Neural progenitor cell (in vitro differentiated cells): Measurements from ENCODE around the gene ARTN. TPM values are rescaled to one million over a fixed set of nuclear protein-coding genes. Genes with fewer than 3 reads are reported as not detected.

Experiments used
- DNase-seq: peaks from one replicate; pipeline ENCODE4 v3.0.0-alpha.2; 2016; ENCODE audit warnings: low spot score
- H2AFZ ChIP-seq: fragments of 200-600 bp; sonication (generic); replicated peaks from 2 replicates; pipeline ENCODE4 v1.6.1; 2016; ENCODE audit warnings: antibody characterized with exemption
- H3F3A ChIP-seq: fragments of 200-600 bp; sonication (generic); 2 replicates; pipeline ENCODE4 v1.6.1; 2016; ENCODE audit warnings: antibody characterized with exemption, low read depth
- H3K27ac ChIP-seq: fragments of 200-600 bp; sonication (generic); 2 replicates; pipeline ENCODE4 v1.5.1; 2016; ENCODE audit warnings: mild to moderate bottlenecking
- H3K27me3 ChIP-seq: fragments of 200-600 bp; sonication (generic); 2 replicates; pipeline ENCODE4 v1.6.1; 2016; ENCODE audit warnings: mild to moderate bottlenecking, moderate library complexity
- H3K36me3 ChIP-seq: fragments of 200-600 bp; sonication (generic); 2 replicates; pipeline ENCODE4 v1.5.1; 2016
- H3K4me1 ChIP-seq: fragments of 200-600 bp; sonication (generic); 2 replicates; pipeline ENCODE4 v1.6.1; 2016; ENCODE audit warnings: mixed run types
- H3K4me2 ChIP-seq: fragments of 200-600 bp; sonication (generic); 2 replicates; pipeline ENCODE4 v1.6.1; 2016
- H3K4me3 ChIP-seq: fragments of 200-600 bp; sonication (generic); 2 replicates; pipeline ENCODE4 v1.5.1; 2016
- H3K79me2 ChIP-seq: fragments of 200-600 bp; sonication (generic); 2 replicates; pipeline ENCODE4 v1.6.1; 2016; ENCODE audit warnings: low read depth
- H3K9ac ChIP-seq: fragments of 200-600 bp; sonication (generic); 2 replicates; pipeline ENCODE4 v1.6.1; 2016
- H3K9me3 ChIP-seq: fragments of 200-600 bp; sonication (generic); 2 replicates; pipeline ENCODE4 v1.5.1; 2016; ENCODE audit warnings: low read depth
- H4K20me1 ChIP-seq: fragments of 200-600 bp; sonication (generic); 2 replicates; pipeline ENCODE4 v1.6.1; 2016; ENCODE audit warnings: low read depth
- H3K27ac Mint-ChIP-seq: 3 replicates; pipeline ENCODE4 v1.8.0; 2021; ENCODE audit warnings: mixed read lengths
- H3K27me3 Mint-ChIP-seq: 2 replicates; pipeline ENCODE4 v1.8.0; 2022; ENCODE audit warnings: low read depth, mild to moderate bottlenecking, inconsistent platforms, moderate library complexity, mixed read lengths; ENCODE audit not compliant: insufficient read depth
- H3K36me3 Mint-ChIP-seq: 3 replicates; pipeline ENCODE4 v1.8.0; 2021; ENCODE audit warnings: mixed read lengths
- H3K4me1 Mint-ChIP-seq: 3 replicates; pipeline ENCODE4 v1.8.0; 2021; ENCODE audit warnings: mixed read lengths
- H3K4me3 Mint-ChIP-seq: 3 replicates; pipeline ENCODE4 v1.8.0; 2021; ENCODE audit warnings: mild to moderate bottlenecking, moderate library complexity, mixed read lengths
- H3K9me3 Mint-ChIP-seq: 3 replicates; pipeline ENCODE4 v1.8.0; 2020; ENCODE audit warnings: mixed read lengths
- EZH2 ChIP-seq: fragments of 200-600 bp; sonication (generic); IDR thresholded peaks from 2 replicates; pipeline ENCODE4 v1.6.1; 2017; ENCODE audit warnings: antibody characterized with exemption, mild to moderate bottlenecking, moderate library complexity
- EZH2phosphoT487 ChIP-seq: fragments of 200-600 bp; sonication (generic); IDR thresholded peaks from 2 replicates; pipeline ENCODE4 v1.6.1; 2017; ENCODE audit warnings: antibody characterized with exemption
- total RNA-seq: library from RNA; depleted of rRNA; stranded (reverse); fragments of >200 nt; gene quantifications from 2 replicates; pipeline ENCODE4 v1.2.3, GENCODE V29; 2015; ENCODE audit warnings: low replicate concordance
- TF ChIP-seq, protein P1 (sequence below): fragments of 200-600 bp; sonication (generic); IDR thresholded peaks from 2 replicates; pipeline ENCODE4 v1.5.1; 2017; ENCODE audit warnings: antibody characterized with exemption, mild to moderate bottlenecking

Gene ARTN
- total RNA-seq, 1 donor from 2014 or later, result 4.1 TPM

DNA sequence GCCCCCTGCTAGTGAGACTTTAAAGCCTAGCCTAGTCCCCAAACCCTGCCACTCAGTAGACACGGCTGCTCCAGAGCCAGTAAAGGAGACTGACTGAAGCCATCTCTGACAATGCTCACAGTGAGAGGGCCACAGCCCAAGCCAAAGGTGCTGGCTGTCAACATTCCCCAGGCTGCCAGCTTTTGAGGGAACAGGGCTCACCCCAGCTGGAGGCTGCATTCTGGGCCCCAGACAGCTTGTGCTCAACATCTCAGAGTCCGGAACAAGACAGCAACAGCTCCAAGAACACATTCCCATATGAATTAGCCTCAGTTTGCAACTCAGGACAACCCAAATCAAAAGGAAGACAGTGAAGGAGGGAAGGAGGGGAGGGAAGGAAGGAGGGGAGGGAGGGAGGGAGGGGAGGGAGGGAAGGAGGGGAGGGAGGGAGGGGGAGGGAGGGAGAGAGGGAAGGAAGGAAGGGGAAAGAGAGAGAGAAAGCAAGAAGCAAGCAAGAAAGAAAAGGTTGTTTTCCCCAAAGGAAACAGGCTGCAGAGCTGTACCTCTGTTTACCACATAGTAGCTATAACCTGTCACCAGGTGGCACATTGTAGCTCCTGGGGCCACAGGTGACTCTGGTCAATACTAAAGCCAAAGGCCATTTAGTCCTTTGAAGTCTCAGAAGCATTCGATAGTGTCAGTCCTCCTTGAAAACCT, 5.4 kb downstream of the ARTN start:
- no peak overlapping the region for H3K27ac ChIP-seq
- Mint-ChIP-seq H3K27ac (no peak overlapping the region), H3K27me3 (peaks cover 30% of the 10 kb centered on the region), H3K4me3 (no peak overlapping the region), H3K36me3 (no peaks in the 10 kb centered on the region), H3K4me1 (peaks cover 15% of the 10 kb centered on the region), H3K9me3 (no peaks in the 10 kb centered on the region)
- peaks cover 26% of the 10 kb centered on the region for H4K20me1 ChIP-seq
- DNase-seq, result no peak
- no peak overlapping the region for H3K9ac ChIP-seq
- H3K9me3 ChIP-seq, result no peaks in the 10 kb centered on the region
- H3K4me1 ChIP-seq, result peaks cover 21% of the 10 kb centered on the region
- H3K36me3 ChIP-seq, result no peaks in the 10 kb centered on the region
- peaks cover 44% of the 10 kb centered on the region for H3K27me3 ChIP-seq
- H3F3A ChIP-seq, result peaks cover 15% of the 10 kb centered on the region
- H2AFZ ChIP-seq, result no peak overlapping the region
- H3K4me2 ChIP-seq, result no peak overlapping the region
- TF ChIP-seq EZH2 (no peak), EZH2phosphoT487 (no peak)
- TF ChIP-seq, protein P1, sequence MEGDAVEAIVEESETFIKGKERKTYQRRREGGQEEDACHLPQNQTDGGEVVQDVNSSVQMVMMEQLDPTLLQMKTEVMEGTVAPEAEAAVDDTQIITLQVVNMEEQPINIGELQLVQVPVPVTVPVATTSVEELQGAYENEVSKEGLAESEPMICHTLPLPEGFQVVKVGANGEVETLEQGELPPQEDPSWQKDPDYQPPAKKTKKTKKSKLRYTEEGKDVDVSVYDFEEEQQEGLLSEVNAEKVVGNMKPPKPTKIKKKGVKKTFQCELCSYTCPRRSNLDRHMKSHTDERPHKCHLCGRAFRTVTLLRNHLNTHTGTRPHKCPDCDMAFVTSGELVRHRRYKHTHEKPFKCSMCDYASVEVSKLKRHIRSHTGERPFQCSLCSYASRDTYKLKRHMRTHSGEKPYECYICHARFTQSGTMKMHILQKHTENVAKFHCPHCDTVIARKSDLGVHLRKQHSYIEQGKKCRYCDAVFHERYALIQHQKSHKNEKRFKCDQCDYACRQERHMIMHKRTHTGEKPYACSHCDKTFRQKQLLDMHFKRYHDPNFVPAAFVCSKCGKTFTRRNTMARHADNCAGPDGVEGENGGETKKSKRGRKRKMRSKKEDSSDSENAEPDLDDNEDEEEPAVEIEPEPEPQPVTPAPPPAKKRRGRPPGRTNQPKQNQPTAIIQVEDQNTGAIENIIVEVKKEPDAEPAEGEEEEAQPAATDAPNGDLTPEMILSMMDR, result no peak
- H3K4me3 ChIP-seq, result no peak overlapping the region
- no peaks in the 10 kb centered on the region for H3K79me2 ChIP-seq

DNA sequence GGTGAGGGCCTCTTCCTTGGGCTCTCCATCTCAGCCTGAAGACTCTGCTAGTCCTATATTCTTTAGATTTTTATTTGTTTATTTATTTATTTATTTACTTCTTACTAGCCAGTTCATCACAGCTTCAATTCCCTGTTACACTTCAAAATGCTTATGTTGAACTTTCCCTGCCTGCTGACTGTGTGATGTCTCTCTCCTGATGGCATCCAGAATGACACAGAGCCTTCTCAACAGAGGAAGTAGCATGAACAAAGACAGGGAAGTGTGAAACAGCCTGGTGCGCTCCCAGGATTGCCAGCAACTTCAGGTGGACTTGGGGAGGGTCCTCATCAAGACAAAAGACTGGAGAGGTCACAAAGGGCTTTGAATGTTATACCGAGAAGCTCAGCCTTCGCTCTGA, 8.8 kb downstream of the ARTN start:
- peaks cover 2% of the 10 kb centered on the region for H3K79me2 ChIP-seq
- TF ChIP-seq EZH2 (no peak), EZH2phosphoT487 (no peak)
- TF ChIP-seq, protein P1, result no peak

DNA sequence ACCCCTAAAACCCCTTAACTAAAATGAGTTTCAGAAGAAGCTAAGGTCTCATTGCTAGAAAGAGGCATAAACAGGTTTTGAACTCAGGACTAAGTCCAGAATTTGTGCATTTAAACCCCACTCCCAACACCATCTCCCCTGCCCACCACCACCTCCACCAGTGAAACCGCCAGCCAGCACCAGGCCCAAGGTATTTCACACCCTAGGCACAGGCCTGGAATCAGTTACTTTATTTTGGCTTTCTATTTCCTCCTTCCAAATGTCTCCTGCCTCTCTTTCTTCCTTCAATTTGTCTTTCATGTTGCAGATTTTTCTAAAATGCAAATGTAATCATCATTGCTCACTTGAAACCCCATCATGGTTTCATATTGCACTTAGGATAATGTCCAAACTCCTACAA, 11.3 kb downstream of the ARTN start:
- Histone ChIP-seq H3F3A (peaks cover 6% of the 10 kb centered on the region), H3K79me2 (peaks cover 8% of the 10 kb centered on the region), H3K36me3 (no peaks in the 10 kb centered on the region), H3K4me3 (no peak overlapping the region), H3K4me2 (no peak overlapping the region), H3K9ac (no peak overlapping the region), H3K27ac (no peak overlapping the region), H3K9me3 (no peaks in the 10 kb centered on the region), H4K20me1 (no peaks in the 10 kb centered on the region), H3K27me3 (no peaks in the 10 kb centered on the region), H2AFZ (no peak overlapping the region), H3K4me1 (peaks cover 13% of the 10 kb centered on the region)
- Mint-ChIP-seq H3K27me3 (peaks cover 5% of the 10 kb centered on the region), H3K4me3 (peak overlapping the region; percentile 54), H3K4me1 (peaks cover 20% of the 10 kb centered on the region), H3K9me3 (no peaks in the 10 kb centered on the region), H3K27ac (no peak overlapping the region), H3K36me3 (no peaks in the 10 kb centered on the region)
- TF ChIP-seq EZH2phosphoT487 (no peak), EZH2 (no peak)
- TF ChIP-seq, protein P1, result no peak
- DNase-seq, result no peak

More for the DNA sequence above, 8.8 kb downstream of the ARTN start:
- Histone ChIP-seq H3K4me3 (no peak overlapping the region), H3K27me3 (peaks cover 17% of the 10 kb centered on the region), H3K36me3 (no peaks in the 10 kb centered on the region), H3K4me1 (peaks cover 7% of the 10 kb centered on the region), H3K4me2 (no peak overlapping the region), H3F3A (peaks cover 6% of the 10 kb centered on the region), H3K9me3 (no peaks in the 10 kb centered on the region), H3K9ac (no peak overlapping the region), H3K27ac (no peak overlapping the region), H2AFZ (no peak overlapping the region), H4K20me1 (no peaks in the 10 kb centered on the region)
- H3K4me3 Mint-ChIP-seq, result no peak overlapping the region
- H3K4me1 Mint-ChIP-seq, result peaks cover 8% of the 10 kb centered on the region
- no peak for DNase-seq
- no peak overlapping the region for H3K27ac Mint-ChIP-seq
- H3K36me3 Mint-ChIP-seq, result no peaks in the 10 kb centered on the region
- peaks cover 17% of the 10 kb centered on the region for H3K27me3 Mint-ChIP-seq
- H3K9me3 Mint-ChIP-seq, result no peaks in the 10 kb centered on the region
